ENCODE measurements around the gene HOXC6.
A peak's percentile ranks its signal among the peaks of the same experiment; 100 is the strongest.

HOXC6 gene

DNA sequence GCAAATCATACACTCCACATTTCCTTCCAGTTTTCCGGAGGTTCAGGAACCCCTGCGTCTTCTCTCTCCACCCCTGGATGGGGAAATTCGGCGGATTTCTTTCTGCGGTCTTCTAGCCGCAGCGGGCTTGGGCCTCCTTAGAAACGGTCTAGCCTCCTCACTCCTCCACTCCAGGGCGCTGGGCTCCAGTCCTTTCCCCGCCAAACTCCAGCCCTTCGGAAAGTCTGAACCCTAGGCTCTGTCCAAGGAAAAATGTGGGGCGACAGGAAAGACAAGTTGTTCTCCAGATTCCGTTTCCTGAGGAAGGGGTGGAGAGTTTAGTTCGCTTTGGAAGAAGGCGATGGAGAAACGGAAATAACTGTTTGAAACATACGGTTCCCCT, 44.7 kb upstream of the HOXC6 start:
- no peak for ATAC-seq
- TF ChIP-seq GLIS3 (CRISPR knock-in tag; IDR thresholded peaks at IDR 0.05) (no peak), ZNF565 (CRISPR knock-in tag; conservative IDR thresholded peaks at IDR 0.05; ENCODE audit: low read depth) (no peak), TOX (CRISPR knock-in tag; IDR thresholded peaks at IDR 0.05; ENCODE audit: borderline replicate concordance) (no peak), TCF4 (CRISPR knock-in tag; IDR thresholded peaks at IDR 0.05; ENCODE audit: borderline replicate concordance) (no peak), RARB (CRISPR knock-in tag; IDR thresholded peaks at IDR 0.05) (no peak), ARNTL (CRISPR knock-in tag; IDR thresholded peaks at IDR 0.05; ENCODE audit: borderline replicate concordance, low read depth) (no peak)
- TF ChIP-seq, protein P1, sequence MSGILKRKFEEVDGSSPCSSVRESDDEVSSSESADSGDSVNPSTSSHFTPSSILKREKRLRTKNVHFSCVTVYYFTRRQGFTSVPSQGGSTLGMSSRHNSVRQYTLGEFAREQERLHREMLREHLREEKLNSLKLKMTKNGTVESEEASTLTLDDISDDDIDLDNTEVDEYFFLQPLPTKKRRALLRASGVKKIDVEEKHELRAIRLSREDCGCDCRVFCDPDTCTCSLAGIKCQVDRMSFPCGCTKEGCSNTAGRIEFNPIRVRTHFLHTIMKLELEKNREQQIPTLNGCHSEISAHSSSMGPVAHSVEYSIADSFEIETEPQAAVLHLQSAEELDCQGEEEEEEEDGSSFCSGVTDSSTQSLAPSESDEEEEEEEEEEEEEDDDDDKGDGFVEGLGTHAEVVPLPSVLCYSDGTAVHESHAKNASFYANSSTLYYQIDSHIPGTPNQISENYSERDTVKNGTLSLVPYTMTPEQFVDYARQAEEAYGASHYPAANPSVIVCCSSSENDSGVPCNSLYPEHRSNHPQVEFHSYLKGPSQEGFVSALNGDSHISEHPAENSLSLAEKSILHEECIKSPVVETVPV (CRISPR knock-in tag; IDR thresholded peaks at IDR 0.05), result no peak

DNA sequence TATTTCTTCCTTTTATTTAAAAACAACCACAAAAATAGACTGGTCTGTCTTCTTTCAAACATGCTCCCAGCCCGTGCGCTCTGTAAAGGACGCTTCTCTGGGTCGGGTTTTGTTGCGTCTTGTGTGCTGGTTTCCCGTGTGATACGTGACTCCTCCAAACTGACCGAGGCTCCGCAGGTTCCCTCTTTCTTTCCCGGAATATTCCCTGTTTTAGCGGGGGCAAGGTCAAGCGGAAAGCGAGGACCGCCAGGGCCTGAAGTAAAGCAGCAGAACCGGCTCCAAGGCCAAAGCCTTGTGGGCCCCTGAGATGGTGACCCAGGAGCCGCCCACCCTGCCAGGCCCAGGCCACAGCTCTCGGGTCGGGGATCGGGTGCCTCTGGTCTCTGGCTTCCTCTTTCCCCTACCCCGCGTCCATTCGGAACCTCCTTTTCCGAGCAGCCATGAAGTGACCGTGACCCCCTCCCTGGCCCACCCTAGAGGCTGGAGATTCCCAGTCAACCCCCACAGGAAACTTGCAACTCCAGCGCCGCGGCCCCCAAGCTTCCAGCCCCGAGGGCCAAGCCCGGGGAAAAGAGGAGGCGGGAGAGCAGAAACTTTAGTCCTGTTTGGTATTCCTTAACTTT, 44.2 kb upstream of the HOXC6 start:
- no peak for ATAC-seq
- TF ChIP-seq PPARA (CRISPR knock-in tag; IDR thresholded peaks at IDR 0.05; ENCODE audit: borderline replicate concordance) (no peak), ZNF70 (CRISPR knock-in tag; IDR thresholded peaks at IDR 0.05) (no peak), SNAI2 (CRISPR knock-in tag; IDR thresholded peaks at IDR 0.05) (no peak), TOX (CRISPR knock-in tag; IDR thresholded peaks at IDR 0.05; ENCODE audit: borderline replicate concordance) (no peak), OSR1 (CRISPR knock-in tag; IDR thresholded peaks at IDR 0.05) (no peak), CSDC2 (CRISPR knock-in tag; IDR thresholded peaks at IDR 0.05) (no peak), TCF4 (CRISPR knock-in tag; IDR thresholded peaks at IDR 0.05; ENCODE audit: borderline replicate concordance) (no peak), ZFP30 (CRISPR knock-in tag; IDR thresholded peaks at IDR 0.05) (no peak), ZNF8 (CRISPR knock-in tag; IDR thresholded peaks at IDR 0.05) (no peak), ZNF565 (CRISPR knock-in tag; conservative IDR thresholded peaks at IDR 0.05; ENCODE audit: low read depth) (no peak), ZFP3 (CRISPR knock-in tag; IDR thresholded peaks at IDR 0.05) (no peak), ISL1 (CRISPR knock-in tag; IDR thresholded peaks at IDR 0.05) (no peak), BACH2 (CRISPR knock-in tag; IDR thresholded peaks at IDR 0.05; ENCODE audit: borderline replicate concordance) (no peak), ZC3H10 (CRISPR knock-in tag; IDR thresholded peaks at IDR 0.05) (no peak)
- TF ChIP-seq, protein P1 (CRISPR knock-in tag; IDR thresholded peaks at IDR 0.05), result no peak
- TF ChIP-seq, protein P2, sequence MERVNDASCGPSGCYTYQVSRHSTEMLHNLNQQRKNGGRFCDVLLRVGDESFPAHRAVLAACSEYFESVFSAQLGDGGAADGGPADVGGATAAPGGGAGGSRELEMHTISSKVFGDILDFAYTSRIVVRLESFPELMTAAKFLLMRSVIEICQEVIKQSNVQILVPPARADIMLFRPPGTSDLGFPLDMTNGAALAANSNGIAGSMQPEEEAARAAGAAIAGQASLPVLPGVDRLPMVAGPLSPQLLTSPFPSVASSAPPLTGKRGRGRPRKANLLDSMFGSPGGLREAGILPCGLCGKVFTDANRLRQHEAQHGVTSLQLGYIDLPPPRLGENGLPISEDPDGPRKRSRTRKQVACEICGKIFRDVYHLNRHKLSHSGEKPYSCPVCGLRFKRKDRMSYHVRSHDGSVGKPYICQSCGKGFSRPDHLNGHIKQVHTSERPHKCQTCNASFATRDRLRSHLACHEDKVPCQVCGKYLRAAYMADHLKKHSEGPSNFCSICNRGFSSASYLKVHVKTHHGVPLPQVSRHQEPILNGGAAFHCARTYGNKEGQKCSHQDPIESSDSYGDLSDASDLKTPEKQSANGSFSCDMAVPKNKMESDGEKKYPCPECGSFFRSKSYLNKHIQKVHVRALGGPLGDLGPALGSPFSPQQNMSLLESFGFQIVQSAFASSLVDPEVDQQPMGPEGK (CRISPR knock-in tag; IDR thresholded peaks at IDR 0.05; ENCODE audit: borderline replicate concordance), result no peak
- TF ChIP-seq, protein P3, sequence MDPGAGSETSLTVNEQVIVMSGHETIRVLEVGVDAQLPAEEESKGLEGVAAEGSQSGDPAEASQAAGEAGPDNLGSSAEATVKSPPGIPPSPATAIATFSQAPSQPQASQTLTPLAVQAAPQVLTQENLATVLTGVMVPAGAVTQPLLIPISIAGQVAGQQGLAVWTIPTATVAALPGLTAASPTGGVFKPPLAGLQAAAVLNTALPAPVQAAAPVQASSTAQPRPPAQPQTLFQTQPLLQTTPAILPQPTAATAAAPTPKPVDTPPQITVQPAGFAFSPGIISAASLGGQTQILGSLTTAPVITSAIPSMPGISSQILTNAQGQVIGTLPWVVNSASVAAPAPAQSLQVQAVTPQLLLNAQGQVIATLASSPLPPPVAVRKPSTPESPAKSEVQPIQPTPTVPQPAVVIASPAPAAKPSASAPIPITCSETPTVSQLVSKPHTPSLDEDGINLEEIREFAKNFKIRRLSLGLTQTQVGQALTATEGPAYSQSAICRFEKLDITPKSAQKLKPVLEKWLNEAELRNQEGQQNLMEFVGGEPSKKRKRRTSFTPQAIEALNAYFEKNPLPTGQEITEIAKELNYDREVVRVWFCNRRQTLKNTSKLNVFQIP (CRISPR knock-in tag; IDR thresholded peaks at IDR 0.05; ENCODE audit: borderline replicate concordance, low read depth), result no peak
- TF ChIP-seq, protein P4, sequence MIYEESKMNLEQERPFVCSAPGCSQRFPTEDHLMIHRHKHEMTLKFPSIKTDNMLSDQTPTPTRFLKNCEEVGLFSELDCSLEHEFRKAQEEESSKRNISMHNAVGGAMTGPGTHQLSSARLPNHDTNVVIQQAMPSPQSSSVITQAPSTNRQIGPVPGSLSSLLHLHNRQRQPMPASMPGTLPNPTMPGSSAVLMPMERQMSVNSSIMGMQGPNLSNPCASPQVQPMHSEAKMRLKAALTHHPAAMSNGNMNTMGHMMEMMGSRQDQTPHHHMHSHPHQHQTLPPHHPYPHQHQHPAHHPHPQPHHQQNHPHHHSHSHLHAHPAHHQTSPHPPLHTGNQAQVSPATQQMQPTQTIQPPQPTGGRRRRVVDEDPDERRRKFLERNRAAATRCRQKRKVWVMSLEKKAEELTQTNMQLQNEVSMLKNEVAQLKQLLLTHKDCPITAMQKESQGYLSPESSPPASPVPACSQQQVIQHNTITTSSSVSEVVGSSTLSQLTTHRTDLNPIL (CRISPR knock-in tag; IDR thresholded peaks at IDR 0.05; ENCODE audit: low read depth), result no peak

DNA sequence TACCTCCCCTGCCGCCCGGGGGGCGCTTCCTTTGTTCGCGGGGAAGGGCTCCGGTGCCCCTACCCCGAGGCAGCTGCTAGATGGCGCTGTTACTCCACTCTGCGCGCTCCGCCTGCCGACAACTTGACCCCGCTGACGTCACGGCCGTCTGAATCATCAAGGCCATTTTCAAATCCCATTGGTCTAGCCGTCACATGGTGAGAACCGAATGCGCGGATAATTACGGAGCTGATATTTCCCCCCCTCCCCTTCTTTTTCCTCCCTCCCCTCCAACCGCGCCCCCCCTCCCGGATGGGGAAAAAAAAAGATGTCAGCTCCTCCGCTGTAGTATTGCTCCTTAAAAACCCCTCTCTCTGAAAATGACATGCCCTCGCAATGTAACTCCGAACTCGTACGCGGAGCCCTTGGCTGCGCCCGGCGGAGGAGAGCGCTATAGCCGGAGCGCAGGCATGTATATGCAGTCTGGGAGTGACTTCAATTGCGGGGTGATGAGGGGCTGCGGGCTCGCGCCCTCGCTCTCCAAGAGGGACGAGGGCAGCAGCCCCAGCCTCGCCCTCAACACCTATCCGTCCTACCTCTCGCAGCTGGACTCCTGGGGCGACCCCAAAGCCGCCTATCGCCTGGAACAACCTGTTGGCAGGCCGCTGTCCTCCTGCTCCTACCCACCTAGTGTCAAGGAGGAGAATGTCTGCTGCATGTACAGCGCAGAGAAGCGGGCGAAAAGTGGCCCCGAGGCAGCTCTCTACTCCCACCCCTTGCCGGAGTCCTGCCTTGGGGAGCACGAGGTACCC, 43.1 kb upstream of the HOXC6 start, which contains the start of gene HOXC10:
Gene HOXC10 (plus strand): TSS at position 246 of the 791 bp plus-strand sequence. CDS start 114 bp downstream, at position 360.
- peak; percentile 72 for ATAC-seq
- TF ChIP-seq ESRRG (CRISPR knock-in tag; IDR thresholded peaks at IDR 0.05), result no peak
- TF ChIP-seq ZNF8 (CRISPR knock-in tag; IDR thresholded peaks at IDR 0.05), result no peak
- no peak for TF ChIP-seq ZNF565 (CRISPR knock-in tag; conservative IDR thresholded peaks at IDR 0.05; ENCODE audit: low read depth)
- TF ChIP-seq, protein P4 (CRISPR knock-in tag; IDR thresholded peaks at IDR 0.05; ENCODE audit: low read depth), result no peak
- TF ChIP-seq, protein P2 (CRISPR knock-in tag; IDR thresholded peaks at IDR 0.05; ENCODE audit: borderline replicate concordance), result no peak
- TF ChIP-seq TOX (CRISPR knock-in tag; IDR thresholded peaks at IDR 0.05; ENCODE audit: borderline replicate concordance), result no peak

All from SK-N-SH treated with all-trans-retinoic acid at 6 μM for 48 hours (cell line).